Measurements from ENCODE around the gene BCKDHA. TPM values are rescaled to one million over a fixed set of nuclear protein-coding genes. Genes with fewer than 3 reads are reported as not detected.
A peak's percentile ranks its signal among the peaks of the same experiment; 100 is the strongest.

The BCKDHA gene
- total RNA-seq (2014; rRNA removed; shearing (Covaris generic)): 32.6 and 47.7 TPM in 2 replicates

DNA sequence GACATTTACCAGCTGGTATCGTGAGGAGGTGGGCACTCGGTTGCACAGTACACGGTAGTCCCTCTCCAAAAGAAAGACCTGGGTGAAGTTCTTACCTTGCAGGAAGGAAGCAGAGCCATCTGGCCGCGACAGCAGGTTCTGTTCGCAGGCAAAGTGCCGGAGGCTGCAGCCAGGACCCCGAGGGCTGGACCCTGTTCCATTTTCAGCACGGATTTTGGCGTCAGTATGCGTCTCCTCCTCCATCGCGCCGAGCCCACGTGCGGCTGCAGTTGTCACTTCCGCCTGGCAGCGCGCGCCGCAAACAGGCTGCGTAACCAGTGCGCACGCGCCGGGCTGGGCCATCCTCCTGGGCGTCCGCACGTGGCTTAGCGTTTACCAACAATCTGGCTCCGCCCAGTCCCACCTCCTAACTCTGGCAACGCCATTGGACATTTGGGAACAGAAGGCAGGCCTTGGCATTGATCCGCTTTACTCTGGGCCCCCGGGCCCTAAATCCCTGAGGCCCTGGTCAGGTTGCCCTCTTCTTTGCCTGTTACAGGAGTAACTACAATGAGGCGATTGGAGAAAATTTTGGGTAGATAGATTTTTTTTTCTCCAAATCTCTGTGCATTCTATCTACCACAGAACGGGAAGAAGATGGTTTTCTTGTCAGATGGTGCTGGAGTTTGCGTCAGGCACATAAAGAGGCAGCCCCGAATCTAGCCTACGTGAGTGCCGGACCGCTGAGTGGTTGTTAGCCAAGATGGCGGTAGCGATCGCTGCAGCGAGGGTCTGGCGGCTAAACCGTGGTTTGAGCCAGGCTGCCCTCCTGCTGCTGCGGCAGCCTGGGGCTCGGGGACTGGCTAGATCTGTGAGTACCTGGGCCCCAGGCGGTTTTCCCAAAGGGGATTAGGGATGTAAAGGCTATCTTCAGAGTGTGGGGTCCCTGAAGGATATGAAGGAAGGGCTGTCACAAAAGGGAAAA is at the start of gene BCKDHA, which contains the start of gene EXOSC5:
TSS of gene BCKDHA (plus strand) at position 733 of the 964 bp plus-strand sequence. CDS start at position 743, 10 bp downstream.
TSS of gene EXOSC5 (minus strand) at position 274 of the 964 bp plus-strand sequence. CDS start at position 243, 31 bp downstream.
- DNase-seq (ENCODE audit: low spot score): peak; percentile 99

DNA sequence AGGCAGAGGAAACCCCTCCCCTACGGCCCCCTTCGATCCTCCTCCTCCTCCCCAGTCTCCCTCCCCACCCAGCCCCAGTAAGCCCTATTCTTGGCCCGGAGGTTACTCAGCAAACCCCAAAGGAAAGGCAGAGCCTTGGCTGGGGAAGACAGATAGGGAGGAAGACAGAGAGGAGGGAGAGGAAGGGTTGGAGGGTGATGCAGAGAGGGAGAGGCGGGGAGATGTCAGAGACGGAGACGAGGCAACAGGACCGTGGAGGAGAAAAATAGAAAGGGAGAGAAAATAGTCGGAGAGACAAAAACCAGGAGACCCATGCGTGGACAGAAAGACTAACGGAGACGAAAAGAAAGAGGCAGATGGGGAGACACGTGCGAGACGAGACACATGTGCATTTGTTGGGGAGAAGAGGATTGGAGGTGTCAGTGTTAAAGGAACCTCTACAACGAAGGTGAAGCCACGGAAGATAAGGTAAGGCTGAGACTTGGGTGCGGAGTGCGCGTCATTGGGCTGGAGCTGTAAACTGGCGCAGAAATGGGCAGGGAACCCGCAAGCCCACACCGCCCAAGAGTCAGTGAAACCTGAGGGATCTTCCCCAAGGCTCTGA is 46.8 kb upstream of the BCKDHA start:
- DNase-seq (ENCODE audit: low spot score): no peak

DNA sequence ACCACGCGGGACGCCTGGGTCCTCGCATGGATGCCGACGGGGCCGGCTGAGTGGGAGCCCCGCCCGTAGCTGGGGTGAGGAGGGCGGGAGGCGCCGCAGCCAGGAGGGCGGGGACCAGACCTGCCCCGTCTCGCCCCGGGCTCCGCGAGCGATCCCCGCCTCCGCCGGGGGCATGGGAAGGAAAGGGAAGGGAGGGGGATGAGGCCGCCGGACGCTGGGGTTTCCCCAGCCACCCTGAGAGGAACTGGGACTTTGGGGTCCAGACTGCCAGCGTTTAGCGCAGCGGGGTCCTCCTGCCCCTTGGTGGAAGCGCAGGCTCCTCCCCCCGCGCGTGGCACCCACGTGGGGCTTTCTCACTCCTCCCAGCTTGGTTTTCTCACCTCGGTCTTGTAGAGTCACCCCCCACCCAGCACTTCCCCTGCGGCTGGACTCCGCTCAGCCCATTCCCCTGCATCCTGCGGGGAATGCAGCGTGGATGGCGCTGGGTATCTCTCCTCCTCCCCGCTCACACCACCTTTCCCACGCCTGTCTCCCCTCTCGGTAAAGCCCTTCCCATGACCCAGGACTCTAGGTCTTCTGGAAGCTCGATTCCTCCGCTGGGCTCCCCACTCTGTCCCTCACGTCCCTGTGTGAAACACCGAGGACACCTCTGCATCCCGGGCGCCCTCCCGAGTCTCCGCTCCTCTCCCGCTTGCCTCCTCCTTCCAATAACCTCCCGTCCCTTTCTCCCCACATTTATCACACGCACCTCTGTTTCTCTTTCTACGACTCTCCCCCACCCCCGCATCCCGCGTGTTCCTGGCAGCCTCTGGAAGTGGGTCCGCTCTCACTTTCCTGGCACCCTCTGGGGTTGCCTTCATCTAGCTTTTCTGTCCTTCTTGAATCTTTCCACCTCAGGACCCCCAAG is 46.0 kb upstream of the BCKDHA start:
- no peak for DNase-seq (ENCODE audit: low spot score)

DNA sequence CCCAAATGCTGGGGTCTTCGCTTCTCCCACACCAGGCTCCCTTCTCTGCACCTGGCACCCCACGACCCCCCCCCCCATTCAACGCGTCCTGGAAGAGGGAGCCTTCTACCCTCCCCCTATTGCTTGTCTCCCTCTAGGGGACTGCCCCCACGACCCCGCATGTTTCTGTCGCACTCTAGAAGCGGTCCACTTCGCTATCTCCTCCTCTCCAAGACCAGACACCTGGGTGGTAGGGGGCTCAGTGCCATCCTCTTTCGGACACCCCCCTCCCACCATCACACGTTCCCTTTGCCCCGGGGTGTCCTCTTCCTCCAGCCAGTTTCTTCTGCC is 45.4 kb upstream of the BCKDHA start:
- no peak for DNase-seq (ENCODE audit: low spot score)

DNA sequence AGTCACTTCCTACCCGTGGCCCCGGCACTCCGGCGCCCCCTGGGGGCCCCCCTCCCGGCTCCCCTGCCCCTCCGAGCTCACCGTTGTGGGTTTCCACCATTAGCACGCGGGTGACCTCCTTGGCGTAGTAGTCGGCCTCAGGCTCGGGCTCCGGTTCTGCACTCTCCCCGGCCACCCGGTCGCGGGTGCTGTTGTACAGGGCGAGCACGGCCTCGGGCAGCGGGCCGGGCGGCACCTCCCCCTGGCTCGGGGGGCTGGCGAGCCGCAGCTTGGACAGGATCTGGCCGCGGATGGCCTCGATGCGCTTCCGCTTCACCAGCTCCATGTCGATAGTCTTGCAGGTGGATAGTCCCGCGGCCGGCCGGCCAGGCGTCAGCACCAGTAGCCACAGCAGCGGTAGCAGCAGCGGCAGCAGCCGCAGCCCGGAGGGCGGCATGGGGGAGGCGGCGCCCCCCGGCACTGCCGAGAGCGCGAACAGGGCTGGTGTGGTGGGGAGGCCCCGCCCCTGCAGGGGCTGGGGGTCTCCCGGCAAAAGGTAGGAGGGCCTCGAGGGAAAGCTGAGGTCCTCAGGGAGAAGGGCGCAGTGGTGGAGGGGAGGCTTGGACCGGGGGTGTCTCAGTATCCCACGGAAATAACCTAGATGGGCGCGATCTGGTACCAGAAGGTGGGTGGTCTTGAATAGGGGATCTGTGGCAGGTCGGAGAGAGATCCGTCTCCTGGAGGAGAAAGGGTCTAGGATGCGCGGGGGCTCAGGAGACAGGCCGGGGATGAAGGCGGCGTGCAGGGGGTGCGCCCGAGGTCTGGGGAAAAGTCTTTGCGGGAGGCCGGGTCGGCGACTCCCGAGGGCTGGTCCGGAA is 44.8 kb upstream of the BCKDHA start:
- DNase-seq (ENCODE audit: low spot score): no peak

DNA sequence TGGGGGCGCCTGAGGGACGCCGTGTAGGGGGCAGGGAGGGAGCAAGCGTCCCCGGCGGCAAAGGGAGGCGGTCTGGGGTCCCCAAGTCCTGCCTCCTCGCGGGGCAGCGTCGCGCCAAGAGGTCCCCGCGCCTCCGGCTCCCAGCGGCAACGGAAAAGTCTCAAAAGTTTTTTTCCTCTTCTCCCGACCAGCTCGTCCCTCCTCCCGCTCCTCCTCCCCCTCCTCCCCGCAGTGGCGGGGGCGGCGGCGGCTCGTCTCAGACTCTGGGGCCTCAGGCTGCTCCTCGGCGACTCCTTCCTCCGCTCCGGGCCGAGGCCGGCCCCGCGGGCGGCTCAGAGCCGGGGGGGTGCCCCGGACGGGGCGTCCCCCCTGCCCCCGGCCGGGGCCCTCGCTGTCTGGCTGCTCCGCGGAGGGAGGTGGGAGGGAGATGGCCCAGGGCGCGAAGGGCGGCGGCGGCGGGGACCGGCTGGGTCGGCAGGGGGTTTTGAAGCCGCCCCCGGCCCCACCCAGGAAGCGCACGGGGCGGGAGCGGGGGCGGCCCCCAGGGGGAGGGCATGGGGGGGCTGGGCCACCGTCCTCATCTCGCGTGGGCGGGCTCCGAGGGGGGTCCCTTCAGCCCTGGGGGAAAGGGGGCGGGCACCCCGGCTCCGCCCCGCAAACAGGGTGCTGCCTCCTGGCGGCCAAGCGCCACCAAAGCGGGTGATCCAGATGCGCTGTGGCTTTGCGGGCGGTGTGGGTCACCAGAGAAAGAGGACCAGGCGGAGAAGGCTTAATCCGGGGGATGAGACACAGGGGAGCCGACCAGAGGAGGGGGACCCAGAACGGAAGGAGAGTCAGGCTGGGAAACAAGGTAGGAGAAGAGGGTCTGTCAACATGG is 43.9 kb upstream of the BCKDHA start, which contains the start of gene TGFB1:
TSS of gene TGFB1 (minus strand) at position 457 of the 877 bp plus-strand sequence. CDS start 878 bp downstream, outside the sequence.
- DNase-seq (ENCODE audit: low spot score): peak; percentile 80

DNA sequence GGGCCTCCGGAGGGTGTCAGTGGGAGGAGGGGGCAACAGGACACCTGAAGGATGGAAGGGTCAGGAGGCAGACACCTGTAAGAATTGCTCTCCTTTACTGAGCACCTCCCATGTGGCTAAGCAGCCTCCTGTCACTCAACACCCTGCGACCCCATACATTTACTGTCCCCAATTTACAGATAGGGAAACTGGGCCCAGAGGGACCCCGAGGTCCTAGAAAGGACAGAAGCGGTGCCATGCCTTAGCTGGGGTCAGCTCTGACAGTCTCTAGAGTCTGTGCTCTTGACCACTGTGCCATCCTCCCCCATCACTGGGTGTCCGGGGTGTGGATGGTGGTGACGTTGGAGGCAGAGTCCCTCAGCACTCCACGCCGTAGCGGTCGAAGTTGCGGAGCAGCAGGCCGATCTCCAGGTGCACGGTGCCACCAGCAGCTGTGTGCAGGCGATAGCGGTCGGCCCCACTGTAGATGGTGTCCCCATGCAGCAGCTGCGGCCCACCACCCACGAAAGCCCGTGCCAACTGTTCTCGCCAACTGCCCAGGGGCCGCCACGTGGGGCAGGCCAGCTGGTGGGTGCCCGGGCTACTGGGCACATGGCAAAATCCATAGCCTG is 43.2 kb upstream of the BCKDHA start:
- DNase-seq (ENCODE audit: low spot score): no peak

DNA sequence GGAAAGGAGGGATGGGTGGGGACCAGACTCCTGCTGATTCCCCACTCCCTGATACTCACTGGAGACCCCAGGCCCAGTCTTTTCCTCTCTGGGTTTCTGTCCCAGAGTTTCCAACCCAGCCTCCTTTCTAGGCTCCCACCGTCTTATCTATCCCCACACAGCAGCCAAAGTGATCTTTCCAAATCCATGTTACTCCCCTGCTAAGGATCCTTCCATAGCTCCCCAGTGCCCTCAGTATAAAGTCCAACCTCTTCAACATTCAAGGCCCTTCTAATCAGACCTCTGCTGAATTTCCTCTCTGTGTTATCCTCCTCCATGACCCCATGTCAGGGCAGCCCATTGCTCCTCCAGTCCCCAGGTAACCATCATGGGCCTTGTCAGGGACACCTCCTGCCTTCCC is 42.6 kb upstream of the BCKDHA start:
- no peak for DNase-seq (ENCODE audit: low spot score)

DNA sequence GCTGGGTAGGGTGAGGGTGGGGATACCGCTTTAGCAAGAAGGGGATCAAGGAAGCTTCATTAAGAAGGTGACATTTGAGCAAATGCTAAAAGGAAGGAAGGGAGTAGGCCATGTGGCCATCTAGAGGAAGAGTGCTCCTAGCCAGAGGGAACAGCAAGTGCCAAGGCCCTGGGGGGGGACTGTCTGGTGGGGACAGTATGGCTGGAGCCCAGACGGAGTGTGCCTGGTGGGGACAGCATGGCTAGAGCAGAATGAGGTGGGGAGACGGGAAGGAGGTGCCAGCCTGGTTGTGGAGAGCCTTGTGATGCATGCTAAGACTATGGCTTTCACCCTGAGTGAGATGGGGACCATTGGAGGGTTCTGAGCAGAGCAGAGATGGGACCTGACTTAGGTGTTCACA is 41.8 kb upstream of the BCKDHA start:
- no peak for DNase-seq (ENCODE audit: low spot score)

DNA sequence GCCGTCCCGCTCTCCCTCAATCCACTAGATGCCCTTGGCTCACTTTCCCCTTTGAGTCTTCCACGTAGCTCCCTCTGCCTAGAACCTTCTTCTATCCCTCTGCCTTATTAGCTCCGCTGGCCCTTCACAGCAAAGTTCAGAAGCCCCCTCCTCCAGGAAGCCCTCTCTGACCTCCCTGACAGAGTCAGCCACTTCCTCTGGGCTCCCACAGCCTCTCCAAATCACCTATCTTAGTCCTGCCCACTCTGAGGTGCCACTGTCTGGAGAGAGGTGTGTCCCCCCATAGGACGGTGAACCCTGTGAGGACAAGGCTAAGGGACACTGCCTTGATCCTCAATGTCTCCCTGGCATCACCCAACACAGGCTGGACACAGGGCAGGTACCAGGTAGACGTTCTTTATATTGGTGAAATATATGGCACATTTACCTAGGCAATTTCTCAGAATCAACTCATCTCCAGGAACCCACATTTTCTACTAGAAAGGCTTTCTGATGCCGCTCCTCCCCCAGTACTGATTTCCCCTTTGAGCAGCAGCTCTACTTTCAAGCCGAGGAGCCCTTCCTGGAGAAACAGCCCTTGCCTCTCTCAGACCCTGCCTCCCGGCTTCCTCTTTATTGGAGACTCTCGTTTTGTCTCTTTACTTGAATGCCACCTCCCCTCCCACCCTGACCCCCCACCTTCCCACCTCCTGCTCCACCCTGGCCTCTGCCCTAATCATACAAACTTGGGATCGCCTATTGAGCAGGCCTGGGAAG is 40.5 kb upstream of the BCKDHA start:
- no peak for DNase-seq (ENCODE audit: low spot score)

DNA sequence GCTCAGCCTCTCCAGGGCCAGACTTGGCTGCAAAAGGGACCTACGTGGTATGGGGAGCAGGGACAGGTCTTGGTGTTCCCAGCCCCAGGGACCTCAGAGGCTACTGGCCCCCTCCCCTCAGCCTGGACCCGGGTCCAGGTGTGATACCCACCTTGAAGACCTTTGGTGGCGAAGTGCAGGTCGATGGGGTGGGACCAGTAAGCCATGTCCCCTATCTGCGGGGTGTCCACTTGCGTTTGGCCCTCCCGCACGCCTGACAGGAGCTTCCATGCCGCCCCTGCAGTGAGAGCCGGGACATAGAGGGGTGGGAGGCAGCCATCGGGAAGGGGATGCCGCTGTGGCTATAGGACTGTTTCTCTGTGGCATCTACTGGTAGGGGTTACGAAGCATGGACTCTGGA is 39.9 kb upstream of the BCKDHA start:
- DNase-seq (ENCODE audit: low spot score): no peak

DNA sequence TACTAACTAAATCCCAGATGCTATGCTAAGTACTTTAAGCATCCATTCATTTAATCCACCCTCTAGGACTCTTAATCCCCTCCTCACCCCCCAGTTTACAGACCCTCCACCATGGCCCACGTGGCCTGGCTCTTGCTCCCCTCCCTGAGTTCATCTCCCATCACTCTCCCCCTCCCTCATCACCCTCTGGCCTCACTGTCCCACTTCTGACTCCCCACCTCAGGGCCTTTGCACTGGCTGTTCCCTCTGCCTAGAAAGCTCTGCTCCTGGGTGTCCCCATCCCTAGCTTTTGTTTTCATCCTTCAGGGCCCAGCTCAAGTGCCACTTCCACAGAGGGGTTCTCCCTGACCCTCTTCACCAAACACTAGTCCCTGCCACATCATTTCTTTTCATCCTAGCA is 37.9 kb upstream of the BCKDHA start:
- DNase-seq (ENCODE audit: low spot score): no peak

DNA sequence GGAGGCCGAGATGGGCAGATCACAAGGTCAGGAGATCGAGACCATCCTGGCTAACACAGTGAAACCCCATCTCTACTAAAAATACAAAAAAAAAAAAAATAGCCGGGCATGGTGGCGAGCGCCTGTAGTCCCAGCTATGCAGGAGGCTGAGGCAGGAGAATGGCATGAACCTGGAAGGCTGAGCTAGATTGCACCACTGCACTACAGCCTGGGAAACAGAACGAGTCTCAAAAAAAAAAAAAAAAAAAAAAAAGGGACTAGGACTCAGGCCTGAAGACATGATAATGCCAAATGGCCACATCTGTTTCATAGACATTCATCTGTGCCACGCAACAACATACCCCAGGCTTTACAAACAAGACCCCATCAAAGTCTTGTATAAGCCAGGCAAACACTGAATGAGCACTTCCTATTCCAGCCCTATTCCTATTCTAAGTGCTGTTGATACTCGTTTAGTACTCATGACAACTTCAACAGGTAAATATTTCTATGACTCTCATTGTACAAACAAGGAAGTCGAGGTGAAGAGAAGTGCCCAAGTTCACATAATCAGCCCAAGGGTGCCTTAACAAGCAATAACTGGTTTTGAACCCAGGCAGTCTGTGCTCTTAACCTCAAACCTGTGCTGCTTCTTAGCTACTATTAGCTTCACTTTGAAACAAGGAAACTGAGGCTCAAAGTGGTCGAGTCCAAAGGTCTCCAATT is 35.3 kb upstream of the BCKDHA start:
- DNase-seq (ENCODE audit: low spot score): no peak

DNA sequence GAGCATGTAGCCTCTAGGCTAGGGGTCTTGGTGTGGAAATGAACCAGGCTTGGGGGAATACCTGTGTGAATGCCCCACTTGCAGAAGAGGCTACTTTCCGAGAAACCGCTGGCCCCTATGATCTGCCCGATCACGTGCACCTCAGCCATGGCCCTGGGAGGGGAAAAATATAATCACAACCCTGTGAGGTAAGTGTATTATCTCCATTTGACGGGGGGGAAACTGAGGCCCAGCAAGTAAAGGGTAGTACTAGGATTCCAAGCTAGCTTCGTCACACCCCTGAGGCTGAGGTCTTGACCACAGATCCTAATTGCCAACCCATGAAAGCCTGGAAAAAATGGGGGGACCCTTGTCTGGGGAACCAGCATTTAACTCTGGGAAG is 34.3 kb upstream of the BCKDHA start:
- DNase-seq (ENCODE audit: low spot score): no peak

DNA sequence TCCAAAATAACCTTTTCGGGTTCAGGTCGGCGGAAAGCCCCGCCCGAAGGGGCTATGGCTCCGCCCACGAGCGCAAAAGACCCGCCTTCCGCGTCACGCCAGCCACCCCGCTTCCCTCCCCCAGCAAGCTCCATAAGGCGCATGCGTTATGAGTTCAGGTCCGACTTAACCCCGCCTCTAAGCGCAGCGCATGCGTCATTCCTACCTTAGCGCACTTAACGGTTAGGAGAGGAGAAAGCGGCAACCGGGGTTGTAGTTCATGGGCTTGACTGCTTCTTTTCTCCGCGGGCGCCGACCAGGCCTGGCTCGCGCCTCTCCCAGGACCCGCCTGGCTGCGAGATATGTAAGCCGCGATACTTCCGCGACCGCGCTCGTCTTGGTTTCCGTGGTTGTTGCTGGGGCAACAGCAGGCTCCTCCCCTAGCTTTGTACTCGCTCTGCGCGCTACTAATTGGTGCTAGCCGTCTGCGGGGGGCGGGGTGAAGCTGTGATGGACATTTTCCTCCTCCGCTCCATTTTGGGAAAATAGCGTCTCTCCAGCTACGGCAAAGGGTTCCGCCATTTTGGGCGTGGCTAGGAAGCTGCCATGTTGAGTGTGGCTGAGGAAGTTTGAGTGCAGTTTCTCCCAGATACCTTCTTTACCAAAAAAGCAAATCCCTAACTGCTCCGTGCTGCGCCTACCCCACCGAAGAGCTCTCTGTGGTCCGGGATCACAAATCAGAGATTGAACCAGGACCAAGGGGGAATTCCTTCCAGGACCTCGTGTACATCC is 33.7 kb upstream of the BCKDHA start, which contains the start of gene B9D2:
TSS of gene B9D2 (minus strand) at position 397 of the 771 bp plus-strand sequence. CDS start 630 bp downstream, outside the sequence.
- peak; percentile 98 for DNase-seq (ENCODE audit: low spot score)

DNA sequence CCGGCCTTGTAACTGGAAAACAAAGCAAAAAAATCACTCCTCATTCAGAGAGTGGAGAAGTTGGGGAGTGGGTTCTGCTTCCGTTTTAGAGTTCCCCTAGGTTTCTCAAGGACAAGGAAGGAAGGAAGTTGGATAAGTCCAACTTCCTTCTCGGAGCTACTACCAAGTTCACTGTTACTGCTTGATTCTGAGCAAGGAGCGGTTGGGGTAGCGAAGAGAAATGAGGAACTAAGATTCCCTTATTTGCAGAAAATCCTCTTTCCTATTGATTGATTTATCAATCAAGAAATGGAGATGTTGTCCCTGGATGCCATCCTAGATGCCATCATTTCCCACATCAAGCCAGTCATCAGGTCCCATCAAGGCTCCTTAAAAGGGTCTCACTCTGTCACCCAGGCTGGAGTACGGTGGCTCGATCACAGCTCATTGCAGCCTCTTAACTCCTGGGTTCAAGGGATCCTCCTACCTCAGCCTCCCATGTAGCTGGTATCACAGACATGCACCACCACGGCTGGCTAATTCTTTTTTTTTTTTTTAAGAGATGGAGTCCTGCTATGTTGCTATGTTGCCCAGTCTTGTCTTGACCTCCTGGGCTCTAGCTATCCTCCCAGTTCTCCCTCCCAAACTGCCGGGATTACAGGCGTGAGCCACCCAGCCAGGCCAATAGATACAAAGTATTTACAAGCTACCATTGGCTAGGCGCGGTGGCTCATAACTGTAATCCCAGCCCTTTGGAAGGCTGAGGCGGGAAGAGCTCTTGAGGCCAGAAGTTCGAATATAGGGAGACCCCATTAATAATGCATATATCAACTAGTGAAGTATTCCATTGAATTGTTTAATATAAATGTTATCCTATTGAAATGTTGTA is 32.9 kb upstream of the BCKDHA start:
- no peak for DNase-seq (ENCODE audit: low spot score)
